Kidney (tissue), 14 donors: Measurements from ENCODE around the gene SUPT6H. TPM values are rescaled to one million over a fixed set of nuclear protein-coding genes. Genes with fewer than 3 reads are reported as not detected.
A peak's percentile ranks its signal among the peaks of the same experiment; 100 is the strongest.

ENCODE experiments used
- DNase-seq, 5 donors: peaks; one replicate each; pipeline ENCODE4 v3.0.0-alpha.2; 2013 to 2020
- FAIRE-seq: peaks from 2 replicates; lab custom pipeline; 2012; peaks lifted over from hg19 to GRCh38; lab: Jason Lieb, UNC
- H3K27ac ChIP-seq, 2 donors: one replicate each; pipeline ENCODE4 v1.7.0; 2013; ENCODE audit warnings: low read depth in 2 of 2, low read length in 2 of 2, inconsistent platforms in 1 of 2
- H3K27me3 ChIP-seq: one replicate; pipeline ENCODE4 v1.7.1; 2013; ENCODE audit warnings: low read length, inconsistent platforms; ENCODE audit not compliant: control insufficient read depth, insufficient read depth
- H3K36me3 ChIP-seq, 3 donors: one replicate each; pipeline versions ENCODE4 v1.7.0 to v1.7.1; 2013; ENCODE audit warnings: low read length in 3 of 3, control low read depth in 1 of 3, inconsistent platforms in 1 of 3; ENCODE audit not compliant: insufficient read depth in 3 of 3, control insufficient read depth in 2 of 3
- H3K4me1 ChIP-seq, 3 donors: one replicate each; pipeline versions ENCODE4 v1.7.0 to v1.7.1; 2013; ENCODE audit warnings: low read length in 3 of 3, inconsistent platforms in 1 of 3, low read depth in 1 of 3; ENCODE audit not compliant: control insufficient read depth in 2 of 3, insufficient read depth in 2 of 3
- H3K4me3 ChIP-seq, 3 donors: one replicate each; pipeline versions ENCODE4 v1.7.0 to v1.8.1; 2013; ENCODE audit warnings: low read length in 3 of 3, control low read depth in 1 of 3, inconsistent platforms in 1 of 3
- H3K9ac ChIP-seq, 3 donors: one replicate each; pipeline versions ENCODE4 v1.7.0 to v1.7.1; 2013; ENCODE audit warnings: low read length in 3 of 3, control low read depth in 1 of 3, inconsistent platforms in 1 of 3
- H3K9me3 ChIP-seq, 3 donors: one replicate each; pipeline versions ENCODE4 v1.7.0 to v1.7.1; 2013; ENCODE audit warnings: low read length in 3 of 3, control low read depth in 1 of 3, inconsistent platforms in 1 of 3; ENCODE audit not compliant: control insufficient read depth in 2 of 3, insufficient read depth in 1 of 3
- CTCF ChIP-seq: IDR thresholded peaks from 3 replicates; pipeline ENCODE4 v1.5.1; 2012; ENCODE audit warnings: mild to moderate bottlenecking, moderate library complexity, borderline replicate concordance; ENCODE audit not compliant: insufficient read depth; ENCODE audit errors: extremely low read depth
- intact Hi-C: fragments of 100-400 bp; cut with DNase I; formaldehyde crosslinking; loops from one replicate; pipeline ENCODE4 v1.11.1; 2022
- polyA plus RNA-seq: library from polyadenylated mRNA; stranded (reverse); fragments of 350-450 nt; fragmentation: Illumina TruSeq; extraction: RNeasy Lipid Tissue Mini Kit (QIAGEN cat#74804); gene quantifications from one replicate; pipeline ENCODE4 v1.2.3, GENCODE V29; 2014; ENCODE audit warnings: low read depth, low replicate concordance; ENCODE audit not compliant: insufficient read depth
- total RNA-seq: library from RNA; stranded (reverse); fragmentation: NEBNext Ultra II Directional; extraction: Animal tissue kit (Norgen Biotek cat#: 25700); gene quantifications from one replicate; pipeline ENCODE4 v1.2.1, GENCODE V29; 2021
- donor health status: control.
- donor health status: control.
- donor health status: control.
- donor health status: control.
- donor health status: control.
- donor health status: DM: yes; HTN: yes; CAD: no.
- donor health status: Normal renal cell carcinoma (clear cell type).

SUPT6H gene
- total and polyA plus RNA-seq, 2 donors from 2014 or later = 21.4 to 61.5 TPM

- TF ChIP-seq CTCF = no peak
- peak overlapping the region; percentile 95 to 96 for H3K27ac ChIP-seq
- peak overlapping the region in 2 of 3 donors; percentile 36 to 97 for H3K4me3 ChIP-seq
- intact Hi-C loops = no loop called here
- FAIRE-seq (no peak), DNase-seq (peak; percentile 55 to 91 (median 76))
- H3K36me3 ChIP-seq = peaks cover 10 to 36% (median 11%) of the 10 kb centered on the region in 3 donors
- H3K9me3 ChIP-seq = no peaks in the 10 kb centered on the region
- peaks cover 3 to 59% (median 42%) of the 10 kb centered on the region in 3 donors for H3K4me1 ChIP-seq
- H3K27me3 ChIP-seq = no peaks in the 10 kb centered on the region
- H3K9ac ChIP-seq = peak overlapping the region in 1 of 3 donors; percentile 98
Measured at GRCh38 chr17:28746611-28747050, 84.6 kb downstream of the SUPT6H start.

- TF ChIP-seq CTCF = no peak
- Histone ChIP-seq H3K27ac (peak overlapping the region; percentile 95 to 96), H3K4me1 (peaks cover 3 to 59% (median 42%) of the 10 kb centered on the region in 3 donors), H3K27me3 (no peaks in the 10 kb centered on the region), H3K9me3 (no peaks in the 10 kb centered on the region), H3K9ac (peak overlapping the region in 1 of 3 donors; percentile 98), H3K36me3 (peaks cover 10 to 36% (median 11%) of the 10 kb centered on the region in 3 donors), H3K4me3 (peak overlapping the region in 1 of 3 donors; percentile 97)
- intact Hi-C loops = no loop called here
- FAIRE-seq (no peak), DNase-seq (peak in 2 of 5 donors; percentile 46 to 92)
Measured at GRCh38 chr17:28747051-28747691, 85.2 kb downstream of the SUPT6H start.

- no peaks in the 10 kb centered on the region for H3K27me3 ChIP-seq
- H3K9me3 ChIP-seq = no peaks in the 10 kb centered on the region
- intact Hi-C loops = no loop called here
- H3K36me3 ChIP-seq = peaks cover 10 to 36% (median 14%) of the 10 kb centered on the region in 3 donors
- no peak for TF ChIP-seq CTCF
- H3K4me1 ChIP-seq = peaks cover 3 to 58% (median 42%) of the 10 kb centered on the region in 3 donors
- peak in 2 of 5 donors; percentile 44 to 71 for DNase-seq
- peak overlapping the region in 1 of 2 donors; percentile 95 for H3K27ac ChIP-seq
- H3K4me3 ChIP-seq = peak overlapping the region in 1 of 3 donors; percentile 97
- H3K9ac ChIP-seq = peak overlapping the region in 1 of 3 donors; percentile 46
- FAIRE-seq = no peak
Measured at GRCh38 chr17:28747801-28748750, 86.1 kb downstream of the SUPT6H start.
